Measurements from ENCODE around the gene TSKU.

- TF ChIP-seq CTCF (conservative IDR thresholded peaks at IDR 0.05 in 1 of 2, IDR thresholded peaks at IDR 0.05 in 1 of 2; ENCODE audit: low read depth in 1 of 2, low read length in 2 of 2) (no peak), EZH2 (IDR thresholded peaks at IDR 0.05; ENCODE audit: low read length, missing control alignments) (no peak)
Observed at GRCh38 chr11:76802151-76802550, 19.0 kb downstream of the TSKU start.
